ENCODE measurements around the gene PARD3.

Gene PARD3

GRCh38 chr10:34109495-34109894, 705.6 kb downstream of the PARD3 start:
- no peaks in the 10 kb centered on the region for H3K4me1 ChIP-seq (ENCODE audit: control insufficient read depth, low read length)
- H3K79me2 ChIP-seq (ENCODE audit: control insufficient read depth, low read length): no peaks in the 10 kb centered on the region
- H3K9me2 ChIP-seq (replicated peaks; ENCODE audit: control insufficient read depth, low read length): no peaks in the 10 kb centered on the region
- no peak overlapping the region for H3K4me3 ChIP-seq (ENCODE audit: low read length)
- no peaks in the 10 kb centered on the region; the same call in 1 of the 2 replicates for H3K9me3 ChIP-seq (ENCODE audit: control insufficient read depth, insufficient read depth, low read length)
- no peaks in the 10 kb centered on the region for H3F3A ChIP-seq (ENCODE audit: control insufficient read depth, insufficient read depth)
- H3K27ac ChIP-seq (ENCODE audit: low read depth, low read length): no peak overlapping the region
- no peaks in the 10 kb centered on the region for H3K36me3 ChIP-seq (ENCODE audit: control insufficient read depth, low read length)
- TF ChIP-seq CTCF (IDR thresholded peaks at IDR 0.05; ENCODE audit: low read depth, low read length, poor library complexity, severe bottlenecking) (no peak), EZH2phosphoT487 (IDR thresholded peaks at IDR 0.05; ENCODE audit: borderline replicate concordance, low read length) (no peak)
- no peaks in the 10 kb centered on the region for H4K20me1 ChIP-seq (ENCODE audit: control insufficient read depth, insufficient read depth, low read depth, low read length)
- H3K27me3 ChIP-seq (ENCODE audit: control insufficient read depth, low read length): no peaks in the 10 kb centered on the region
- no peak overlapping the region for H3K4me2 ChIP-seq (ENCODE audit: low read length)

GRCh38 chr10:34107626-34108516, 707.2 kb downstream of the PARD3 start:
- H4K20me1 ChIP-seq (ENCODE audit: control insufficient read depth, insufficient read depth, low read depth, low read length): no peaks in the 10 kb centered on the region
- no peaks in the 10 kb centered on the region for H3K79me2 ChIP-seq (ENCODE audit: control insufficient read depth, low read length)
- no peak overlapping the region for H3K27ac ChIP-seq (ENCODE audit: low read depth, low read length)
- H3K4me3 ChIP-seq (ENCODE audit: low read length): no peak overlapping the region
- no peaks in the 10 kb centered on the region for H3F3A ChIP-seq (ENCODE audit: control insufficient read depth, insufficient read depth)
- no peaks in the 10 kb centered on the region for H3K36me3 ChIP-seq (ENCODE audit: control insufficient read depth, low read length)
- TF ChIP-seq EZH2phosphoT487 (IDR thresholded peaks at IDR 0.05; ENCODE audit: borderline replicate concordance, low read length) (no peak), CTCF (IDR thresholded peaks at IDR 0.05; ENCODE audit: low read depth, low read length, poor library complexity, severe bottlenecking) (no peak)
- H3K4me1 ChIP-seq (ENCODE audit: control insufficient read depth, low read length): no peaks in the 10 kb centered on the region
- H3K27me3 ChIP-seq (ENCODE audit: control insufficient read depth, low read length): no peaks in the 10 kb centered on the region
- no peak overlapping the region for H3K4me2 ChIP-seq (ENCODE audit: low read length)
- H3K9me3 ChIP-seq (ENCODE audit: control insufficient read depth, insufficient read depth, low read length): no peaks in the 10 kb centered on the region; the same call in 1 of the 2 replicates
- no peaks in the 10 kb centered on the region for H3K9me2 ChIP-seq (replicated peaks; ENCODE audit: control insufficient read depth, low read length)

GRCh38 chr10:34106356-34106885, 708.7 kb downstream of the PARD3 start:
- H3K36me3 ChIP-seq (ENCODE audit: control insufficient read depth, low read length): no peaks in the 10 kb centered on the region
- no peaks in the 10 kb centered on the region; the same call in 1 of the 2 replicates for H3K9me3 ChIP-seq (ENCODE audit: control insufficient read depth, insufficient read depth, low read length)
- H3K27me3 ChIP-seq (ENCODE audit: control insufficient read depth, low read length): no peaks in the 10 kb centered on the region
- H3K27ac ChIP-seq (ENCODE audit: low read depth, low read length): no peak overlapping the region
- no peaks in the 10 kb centered on the region for H4K20me1 ChIP-seq (ENCODE audit: control insufficient read depth, insufficient read depth, low read depth, low read length)
- no peak overlapping the region for H3K4me2 ChIP-seq (ENCODE audit: low read length)
- no peaks in the 10 kb centered on the region for H3K79me2 ChIP-seq (ENCODE audit: control insufficient read depth, low read length)
- H3K4me1 ChIP-seq (ENCODE audit: control insufficient read depth, low read length): no peaks in the 10 kb centered on the region
- TF ChIP-seq CTCF (IDR thresholded peaks at IDR 0.05; ENCODE audit: low read depth, low read length, poor library complexity, severe bottlenecking) (no peak), EZH2phosphoT487 (IDR thresholded peaks at IDR 0.05; ENCODE audit: borderline replicate concordance, low read length) (no peak)
- no peaks in the 10 kb centered on the region for H3F3A ChIP-seq (ENCODE audit: control insufficient read depth, insufficient read depth)
- H3K9me2 ChIP-seq (replicated peaks; ENCODE audit: control insufficient read depth, low read length): no peaks in the 10 kb centered on the region
- no peak overlapping the region for H3K4me3 ChIP-seq (ENCODE audit: low read length)
